Stimulated activated naive CD8-positive, alpha-beta T cell treated with anti-CD3 and anti-CD28 coated beads, Interleukin-15, Interleukin-2, amounts not matched to agents 100 ng/mL and 50 ng/mL, for 24 hours (primary cell): ENCODE data around the gene QRFPR.
"Not testable (repeated sequence)": the region's sequence is repeated elsewhere in the genome, so short reads cannot be mapped to it uniquely, and the experiment has no call there.

Experiments used
- H3K27ac Mint-ChIP-seq: one replicate; pipeline ENCODE4 v1.8.0; 2021; ENCODE audit warnings: mild to moderate bottlenecking, mixed read lengths
- H3K27me3 Mint-ChIP-seq: one replicate; pipeline ENCODE4 v1.8.0; 2021; ENCODE audit warnings: mixed read lengths
- H3K36me3 Mint-ChIP-seq: one replicate; pipeline ENCODE4 v1.8.0; 2021; ENCODE audit warnings: low read depth, mixed read lengths
- H3K4me1 Mint-ChIP-seq: one replicate; pipeline ENCODE4 v1.8.0; 2021; ENCODE audit warnings: low read depth, mixed read lengths
- H3K4me3 Mint-ChIP-seq: one replicate; pipeline ENCODE4 v1.8.0; 2021; ENCODE audit warnings: mild to moderate bottlenecking, mixed read lengths
- H3K9me3 Mint-ChIP-seq: one replicate; pipeline ENCODE4 v1.8.0; 2021; ENCODE audit warnings: mixed read lengths

Gene QRFPR

GRCh38 chr4:121380776-121381462 lies at the start of gene QRFPR:
QRFPR (minus strand) TSS chr4:121381018; CDS start chr4:121380647, 371 bp downstream.
- no peaks in the 10 kb centered on the region for H3K9me3 Mint-ChIP-seq
- no peaks in the 10 kb centered on the region for H3K36me3 Mint-ChIP-seq
- peaks cover 73% of the 10 kb centered on the region for H3K27me3 Mint-ChIP-seq
- H3K4me1 Mint-ChIP-seq = peaks cover 8% of the 10 kb centered on the region
- H3K4me3 Mint-ChIP-seq = peak within 1 kb of the TSS; percentile 63
- H3K27ac Mint-ChIP-seq = no peak within 1 kb of the TSS

- Mint-ChIP-seq H3K4me3 (no peak overlapping the region), H3K9me3 (peaks cover 4% of the 10 kb centered on the region), H3K36me3 (no peaks in the 10 kb centered on the region), H3K27me3 (peaks cover 14% of the 10 kb centered on the region), H3K4me1 (no peaks in the 10 kb centered on the region), H3K27ac (no peak overlapping the region)
Observed at GRCh38 chr4:121428721-121429120, 47.9 kb upstream of the QRFPR start.

GRCh38 chr4:121421594-121421993 lies 40.8 kb upstream of the QRFPR start:
- Mint-ChIP-seq H3K27ac (no peak overlapping the region), H3K36me3 (no peaks in the 10 kb centered on the region), H3K4me3 (no peak overlapping the region), H3K4me1 (no peaks in the 10 kb centered on the region), H3K9me3 (no peaks in the 10 kb centered on the region), H3K27me3 (peaks cover 8% of the 10 kb centered on the region)

- H3K4me3 Mint-ChIP-seq = no peak overlapping the region
- no peak overlapping the region for H3K27ac Mint-ChIP-seq
- H3K27me3 Mint-ChIP-seq = peaks cover 26% of the 10 kb centered on the region
- no peaks in the 10 kb centered on the region for H3K4me1 Mint-ChIP-seq
- no peaks in the 10 kb centered on the region for H3K36me3 Mint-ChIP-seq
- H3K9me3 Mint-ChIP-seq = peaks cover 6% of the 10 kb centered on the region
Observed at GRCh38 chr4:121411151-121411744, 30.4 kb upstream of the QRFPR start.

GRCh38 chr4:121408567-121408966 lies 27.7 kb upstream of the QRFPR start:
- H3K27ac Mint-ChIP-seq, H3K4me1 Mint-ChIP-seq, H3K4me3 Mint-ChIP-seq, H3K36me3 Mint-ChIP-seq, H3K9me3 Mint-ChIP-seq: not testable (repeated sequence)
- peaks cover 12% of the 10 kb centered on the region for H3K27me3 Mint-ChIP-seq

GRCh38 chr4:121400632-121401031 lies 19.8 kb upstream of the QRFPR start:
- no peaks in the 10 kb centered on the region for H3K36me3 Mint-ChIP-seq
- no peak overlapping the region for H3K4me3 Mint-ChIP-seq
- H3K27ac Mint-ChIP-seq = no peak overlapping the region
- H3K4me1 Mint-ChIP-seq = no peaks in the 10 kb centered on the region
- no peaks in the 10 kb centered on the region for H3K27me3 Mint-ChIP-seq
- no peaks in the 10 kb centered on the region for H3K9me3 Mint-ChIP-seq

GRCh38 chr4:121397941-121398601 lies 17.3 kb upstream of the QRFPR start:
- no peak overlapping the region for H3K4me3 Mint-ChIP-seq
- H3K4me1 Mint-ChIP-seq = no peaks in the 10 kb centered on the region
- H3K36me3 Mint-ChIP-seq = no peaks in the 10 kb centered on the region
- H3K9me3 Mint-ChIP-seq = no peaks in the 10 kb centered on the region
- H3K27me3 Mint-ChIP-seq = no peaks in the 10 kb centered on the region
- H3K27ac Mint-ChIP-seq = no peak overlapping the region

- H3K9me3 Mint-ChIP-seq = no peaks in the 10 kb centered on the region
- H3K27me3 Mint-ChIP-seq = no peaks in the 10 kb centered on the region
- H3K36me3 Mint-ChIP-seq = no peaks in the 10 kb centered on the region
- H3K4me3 Mint-ChIP-seq = no peak overlapping the region
- H3K27ac Mint-ChIP-seq = no peak overlapping the region
- no peaks in the 10 kb centered on the region for H3K4me1 Mint-ChIP-seq
Observed at GRCh38 chr4:121397434-121397833, 16.6 kb upstream of the QRFPR start.

GRCh38 chr4:121392426-121393086 lies 11.7 kb upstream of the QRFPR start:
- peaks cover 3% of the 10 kb centered on the region for H3K27me3 Mint-ChIP-seq
- no peak overlapping the region for H3K4me3 Mint-ChIP-seq
- H3K36me3 Mint-ChIP-seq = no peaks in the 10 kb centered on the region
- no peaks in the 10 kb centered on the region for H3K4me1 Mint-ChIP-seq
- no peaks in the 10 kb centered on the region for H3K9me3 Mint-ChIP-seq
- H3K27ac Mint-ChIP-seq = no peak overlapping the region

GRCh38 chr4:121390335-121390734 lies 9.5 kb upstream of the QRFPR start:
- Mint-ChIP-seq H3K27me3 (peaks cover 18% of the 10 kb centered on the region), H3K27ac (no peak overlapping the region), H3K36me3 (no peaks in the 10 kb centered on the region), H3K9me3 (no peaks in the 10 kb centered on the region), H3K4me1 (no peaks in the 10 kb centered on the region), H3K4me3 (no peak overlapping the region)

- Mint-ChIP-seq H3K4me3 (no peak overlapping the region), H3K27me3 (peaks cover 69% of the 10 kb centered on the region), H3K9me3 (no peaks in the 10 kb centered on the region)
Observed at GRCh38 chr4:121379276-121379675, 1.5 kb downstream of the QRFPR start.

GRCh38 chr4:121377076-121377475 lies 3.7 kb downstream of the QRFPR start:
- no peak overlapping the region for H3K27ac Mint-ChIP-seq
- H3K4me3 Mint-ChIP-seq = no peak overlapping the region
- H3K9me3 Mint-ChIP-seq = no peaks in the 10 kb centered on the region
- peaks cover 62% of the 10 kb centered on the region for H3K27me3 Mint-ChIP-seq
- H3K36me3 Mint-ChIP-seq = no peaks in the 10 kb centered on the region
- H3K4me1 Mint-ChIP-seq = peaks cover 8% of the 10 kb centered on the region

More at GRCh38 chr4:121379276-121379675, 1.5 kb downstream of the QRFPR start:
- Mint-ChIP-seq H3K36me3 (no peaks in the 10 kb centered on the region), H3K4me1 (peaks cover 8% of the 10 kb centered on the region), H3K27ac (no peak overlapping the region)

- Mint-ChIP-seq H3K4me1 (peaks cover 8% of the 10 kb centered on the region), H3K27ac (no peak overlapping the region), H3K27me3 (peaks cover 61% of the 10 kb centered on the region), H3K9me3 (no peaks in the 10 kb centered on the region), H3K36me3 (no peaks in the 10 kb centered on the region), H3K4me3 (no peak overlapping the region)
Observed at GRCh38 chr4:121376556-121376955, 4.3 kb downstream of the QRFPR start.

- Mint-ChIP-seq H3K27ac (no peak overlapping the region), H3K36me3 (no peaks in the 10 kb centered on the region), H3K4me1 (peaks cover 8% of the 10 kb centered on the region), H3K9me3 (no peaks in the 10 kb centered on the region), H3K4me3 (no peak overlapping the region), H3K27me3 (peaks cover 61% of the 10 kb centered on the region)
Observed at GRCh38 chr4:121376097-121376496, 4.7 kb downstream of the QRFPR start.

- no peak overlapping the region for H3K27ac Mint-ChIP-seq
- H3K4me3 Mint-ChIP-seq = no peak overlapping the region
- H3K9me3 Mint-ChIP-seq = no peaks in the 10 kb centered on the region
- H3K36me3 Mint-ChIP-seq = no peaks in the 10 kb centered on the region
- H3K4me1 Mint-ChIP-seq = peaks cover 5% of the 10 kb centered on the region
- H3K27me3 Mint-ChIP-seq = peaks cover 59% of the 10 kb centered on the region
Observed at GRCh38 chr4:121375262-121375661, 5.6 kb downstream of the QRFPR start.
